ENCODE results near the gene ZNF100.

- TF ChIP-seq CTCF (IDR thresholded peaks at IDR 0.05; ENCODE audit: insufficient read depth, low read depth, low read length): no peak
- no peak for TF ChIP-seq EZH2 (IDR thresholded peaks at IDR 0.05; ENCODE audit: insufficient read depth, low read length)
Observed at GRCh38 chr19:21740559-21740958, 26.8 kb downstream of the ZNF100 start.
